Prostate gland (tissue), 2 donors: ENCODE measurements around the gene PELI1. TPM values are rescaled to one million over a fixed set of nuclear protein-coding genes. Genes with fewer than 3 reads are reported as not detected.

Experiments used
- DNase-seq: peaks from one replicate; pipeline ENCODE4 v3.0.0-alpha.2; 2019; ENCODE audit warnings: low spot score
- H3K27ac ChIP-seq, 2 donors: fragments of 200-600 bp; sonication (generic); 2 replicates each; pipeline ENCODE4 v1.5.1; 2017 to 2019
- H3K27me3 ChIP-seq: fragments of 200-600 bp; sonication (generic); replicated peaks from 2 replicates; pipeline ENCODE4 v1.5.1; 2019; ENCODE audit not compliant: insufficient read depth
- H3K36me3 ChIP-seq, 2 donors: fragments of 200-600 bp; sonication (generic); 1 replicate in 1 of 2; 2 replicates in 1 of 2; pipeline versions ENCODE4 v1.5.1 to v1.8.1; 2017 to 2019
- H3K4me1 ChIP-seq: fragments of 200-600 bp; sonication (generic); replicated peaks from 2 replicates; pipeline ENCODE4 v1.5.1; 2019
- H3K4me3 ChIP-seq, 2 donors: fragments of 200-600 bp; sonication (generic); 2 replicates each; pipeline ENCODE4 v1.5.1; 2017 to 2019
- H3K9me3 ChIP-seq: fragments of 200-600 bp; sonication (generic); 2 replicates; pipeline ENCODE4 v1.5.1; 2017
- POLR2A ChIP-seq: fragments of 450-650 bp; IDR thresholded peaks from one replicate; pipeline ENCODE4 v1.6.1; 2016; ENCODE audit warnings: antibody characterized with exemption, mild to moderate bottlenecking
- POLR2AphosphoS5 ChIP-seq: sonication (generic); formaldehyde crosslinking; IDR thresholded peaks from one replicate; pipeline ENCODE4 v1.6.1; 2017; ENCODE audit warnings: antibody characterized with exemption
- WGBS: methylation state at CpG from one replicate; pipeline ENCODE4 v1.1.5; 2018; 5-methylcytosine and 5-hydroxymethylcytosine counted together
- intact Hi-C: fragments of 100-400 bp; cut with DNase I; formaldehyde crosslinking; loops from one replicate; pipeline ENCODE4 v1.14.2; 2022
- total RNA-seq, 2 donors: library from RNA; depleted of rRNA; stranded (reverse); fragments of >200 nt; gene quantifications; one replicate each; pipeline ENCODE4 v1.1.0, GENCODE V29; 2016
- TF ChIP-seq, protein P1 (sequence below), 4 experiments: fragments of 200-600 bp in 2 of 4; fragments of 450-650 bp in 2 of 4; sonication (generic) in 2 of 4; IDR thresholded peaks; 1 replicate in 3 of 4; 2 replicates in 1 of 4; pipeline ENCODE4 v1.5.1; 2016 to 2019; ENCODE audit warnings: antibody characterized with exemption in 4 of 4, mild to moderate bottlenecking in 2 of 4, moderate library complexity in 2 of 4

The PELI1 gene
- total RNA-seq, 2 donors from 2014 or later, result 16.9 to 32.9 TPM

DNA sequence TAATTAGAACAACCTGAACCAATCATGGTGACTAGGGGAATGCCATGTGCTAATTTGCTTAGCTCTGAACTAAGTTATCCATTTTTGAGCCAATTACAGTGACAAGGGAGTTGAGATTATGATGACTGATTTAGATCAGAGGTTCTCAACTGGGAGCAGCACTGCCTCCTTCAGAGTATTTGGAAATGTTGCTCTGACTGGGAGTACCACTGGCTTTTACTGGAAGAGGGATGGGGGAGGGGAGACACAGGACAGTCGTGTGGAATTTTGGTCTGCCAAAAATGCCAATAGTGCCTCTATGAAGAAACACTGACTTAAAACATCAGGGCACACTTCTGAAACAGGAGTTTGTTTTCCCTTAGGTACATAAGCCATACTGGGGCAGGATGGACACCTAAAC, 76.9 kb downstream of the PELI1 start:
- Histone ChIP-seq H3K4me3 (no peak overlapping the region), H3K27me3 (no peaks in the 10 kb centered on the region), H3K4me1 (no peaks in the 10 kb centered on the region), H3K36me3 (no peaks in the 10 kb centered on the region), H3K9me3 (no peaks in the 10 kb centered on the region), H3K27ac (no peak overlapping the region)
- 39% methylated on average over 1 of the region's 1 CpG for WGBS
- no peak for DNase-seq
- TF ChIP-seq, protein P1, sequence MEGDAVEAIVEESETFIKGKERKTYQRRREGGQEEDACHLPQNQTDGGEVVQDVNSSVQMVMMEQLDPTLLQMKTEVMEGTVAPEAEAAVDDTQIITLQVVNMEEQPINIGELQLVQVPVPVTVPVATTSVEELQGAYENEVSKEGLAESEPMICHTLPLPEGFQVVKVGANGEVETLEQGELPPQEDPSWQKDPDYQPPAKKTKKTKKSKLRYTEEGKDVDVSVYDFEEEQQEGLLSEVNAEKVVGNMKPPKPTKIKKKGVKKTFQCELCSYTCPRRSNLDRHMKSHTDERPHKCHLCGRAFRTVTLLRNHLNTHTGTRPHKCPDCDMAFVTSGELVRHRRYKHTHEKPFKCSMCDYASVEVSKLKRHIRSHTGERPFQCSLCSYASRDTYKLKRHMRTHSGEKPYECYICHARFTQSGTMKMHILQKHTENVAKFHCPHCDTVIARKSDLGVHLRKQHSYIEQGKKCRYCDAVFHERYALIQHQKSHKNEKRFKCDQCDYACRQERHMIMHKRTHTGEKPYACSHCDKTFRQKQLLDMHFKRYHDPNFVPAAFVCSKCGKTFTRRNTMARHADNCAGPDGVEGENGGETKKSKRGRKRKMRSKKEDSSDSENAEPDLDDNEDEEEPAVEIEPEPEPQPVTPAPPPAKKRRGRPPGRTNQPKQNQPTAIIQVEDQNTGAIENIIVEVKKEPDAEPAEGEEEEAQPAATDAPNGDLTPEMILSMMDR (IDR thresholded peaks at IDR 0.05), result no peak
- TF ChIP-seq POLR2AphosphoS5, result no peak
- TF ChIP-seq POLR2A, result no peak
- intact Hi-C loops, result no loop called here

DNA sequence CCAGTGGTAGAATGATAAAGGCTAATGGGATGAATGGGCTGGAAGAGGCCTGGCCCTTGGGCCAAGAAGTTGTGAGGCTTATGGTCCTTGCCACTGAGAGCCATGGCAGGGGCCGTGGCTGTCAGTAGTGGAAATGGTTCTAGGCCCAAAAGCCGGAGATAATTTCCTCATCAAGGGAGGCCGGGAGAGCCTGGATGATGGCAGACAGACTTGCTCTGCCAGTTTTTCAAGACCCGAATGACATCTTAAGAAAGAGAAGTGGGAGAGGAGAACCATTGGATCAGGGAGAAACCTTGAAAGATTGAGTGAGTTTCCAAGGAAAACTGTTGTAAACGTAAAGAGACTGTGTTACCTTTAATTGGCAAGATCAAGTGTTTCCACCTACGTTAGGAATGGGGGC, 78.7 kb downstream of the PELI1 start:
- no peak for DNase-seq
- Histone ChIP-seq H3K27me3 (no peaks in the 10 kb centered on the region), H3K4me1 (no peaks in the 10 kb centered on the region), H3K4me3 (no peak overlapping the region), H3K27ac (no peak overlapping the region), H3K36me3 (no peaks in the 10 kb centered on the region), H3K9me3 (no peaks in the 10 kb centered on the region)
- intact Hi-C loops, result no loop called here
- 48% methylated on average over 6 of the region's 6 CpGs for whole genome bisulfite sequencing
- no peak for TF ChIP-seq POLR2AphosphoS5
- TF ChIP-seq, protein P1 (IDR thresholded peaks at IDR 0.05), result no peak
- no peak for TF ChIP-seq POLR2A

DNA sequence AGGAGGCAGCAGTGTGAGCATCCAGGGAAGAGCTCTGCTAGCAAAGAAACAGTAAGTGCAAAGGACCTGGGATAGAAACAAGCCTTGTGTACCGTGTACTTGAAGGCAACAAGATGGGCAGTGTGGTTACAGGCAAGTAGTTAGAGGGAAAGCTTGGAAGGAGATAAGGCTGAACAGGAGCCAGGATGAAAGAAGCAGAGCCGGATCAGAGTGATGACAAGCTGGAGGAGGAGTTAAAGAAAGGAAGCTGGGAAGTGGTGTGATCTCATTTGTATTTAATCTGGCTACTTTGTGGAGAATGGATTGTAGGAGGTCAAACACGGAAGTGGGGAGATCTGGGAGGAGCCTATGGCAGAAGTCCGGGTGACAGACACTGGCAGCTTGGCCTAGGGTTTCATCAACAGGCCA, 80.3 kb downstream of the PELI1 start:
- Histone ChIP-seq H3K4me1 (no peaks in the 10 kb centered on the region), H3K4me3 (no peak overlapping the region), H3K9me3 (no peaks in the 10 kb centered on the region), H3K27me3 (no peaks in the 10 kb centered on the region), H3K36me3 (no peaks in the 10 kb centered on the region), H3K27ac (peak overlapping the region; percentile 40 to 54)
- TF ChIP-seq, protein P1 (IDR thresholded peaks at IDR 0.05), result no peak
- TF ChIP-seq POLR2A (no peak), POLR2AphosphoS5 (no peak)
- intact Hi-C loops, result no loop called here
- peak; percentile 29 for DNase-seq
- 50% methylated on average over 4 of the region's 4 CpGs for WGBS

DNA sequence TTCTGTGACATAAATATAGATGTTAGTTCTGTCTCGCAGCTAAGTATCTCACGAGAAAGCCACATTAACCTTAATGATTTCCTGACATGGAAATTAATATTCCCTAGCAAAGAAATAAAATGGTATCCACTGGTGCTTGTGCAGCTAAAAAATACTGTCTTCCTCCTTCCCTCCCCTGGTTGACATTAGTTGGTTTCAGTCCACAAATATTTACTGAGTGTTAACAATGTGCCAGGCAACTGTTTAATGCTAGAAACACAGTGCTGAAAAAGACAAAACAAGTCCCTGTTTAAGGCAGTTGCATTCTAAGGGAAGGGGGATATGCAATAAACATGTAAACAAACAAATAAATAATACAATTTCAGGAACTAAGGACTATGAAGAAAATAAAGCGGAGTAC, 80.8 kb downstream of the PELI1 start:
- H3K27me3 ChIP-seq, result no peaks in the 10 kb centered on the region
- peak overlapping the region; percentile 40 to 54 for H3K27ac ChIP-seq
- intact Hi-C loops, result no loop called here
- H3K36me3 ChIP-seq, result no peaks in the 10 kb centered on the region
- peak; percentile 13 for DNase-seq
- WGBS, result 83% methylated on average over 3 of the region's 3 CpGs
- no peaks in the 10 kb centered on the region for H3K4me1 ChIP-seq
- TF ChIP-seq POLR2AphosphoS5, result no peak
- TF ChIP-seq POLR2A, result no peak
- TF ChIP-seq, protein P1 (IDR thresholded peaks at IDR 0.05), result no peak
- H3K4me3 ChIP-seq, result no peak overlapping the region
- H3K9me3 ChIP-seq, result no peaks in the 10 kb centered on the region

DNA sequence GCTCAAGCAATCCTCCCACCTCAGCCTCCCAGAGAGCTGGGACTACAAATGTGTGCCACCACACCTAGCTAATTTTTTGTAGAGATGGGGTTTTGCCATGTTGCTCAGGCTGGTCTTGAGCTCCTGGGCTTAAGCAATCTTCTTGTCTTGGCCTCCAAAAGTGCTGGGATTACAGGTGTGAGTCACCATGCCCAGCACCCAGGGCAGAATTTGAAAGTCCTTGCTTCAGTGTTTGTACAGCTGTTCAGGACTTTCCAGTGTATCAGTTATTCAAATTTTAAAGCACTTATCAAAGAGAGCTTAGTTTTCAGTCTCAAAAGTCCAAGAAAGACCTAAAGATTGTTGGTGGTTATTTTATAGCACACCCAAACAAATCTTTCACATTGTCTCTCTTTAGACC, 81.4 kb downstream of the PELI1 start:
- peak overlapping the region; percentile 40 to 54 for H3K27ac ChIP-seq
- no peak for DNase-seq
- H3K4me3 ChIP-seq, result no peak overlapping the region
- no peaks in the 10 kb centered on the region for H3K36me3 ChIP-seq
- no peaks in the 10 kb centered on the region for H3K9me3 ChIP-seq
- no peaks in the 10 kb centered on the region for H3K27me3 ChIP-seq
- TF ChIP-seq, protein P1 (IDR thresholded peaks at IDR 0.05), result no peak
- TF ChIP-seq POLR2AphosphoS5, result no peak
- no peak for TF ChIP-seq POLR2A
- no peaks in the 10 kb centered on the region for H3K4me1 ChIP-seq
- intact Hi-C loops, result no loop called here
